Heart right ventricle (tissue), 16 donors: ENCODE data around the gene TRIM63. TPM values are rescaled to one million over a fixed set of nuclear protein-coding genes. Genes with fewer than 3 reads are reported as not detected.

Experiments used
- ATAC-seq, 8 donors: fragments of 200-7000 bp; cut with Tn5 transposase; one replicate each; pipeline ENCODE4 v1.9.1; 2020; ENCODE audit warnings: mild to moderate bottlenecking in 8 of 8, moderate library complexity in 8 of 8, moderate number of reproducible peaks in 1 of 8
- DNase-seq, 2 donors: peaks; one replicate each; pipeline ENCODE4 v3.0.0-alpha.2; 2020
- H3K27ac ChIP-seq, 10 donors: fragments of 200-600 bp; sonication (generic) in 2 of 10; one replicate each; pipeline versions ENCODE4 v1.5.0 to v1.8.0; 2020 to 2022; ENCODE audit warnings: mild to moderate bottlenecking in 3 of 10
- H3K27me3 ChIP-seq, 7 donors: fragments of 200-600 bp; one replicate each; pipeline ENCODE4 v1.8.0; 2021 to 2022; ENCODE audit warnings: mild to moderate bottlenecking in 2 of 7
- H3K36me3 ChIP-seq, 9 donors: fragments of 200-600 bp; sonication (generic) in 1 of 9; one replicate each; pipeline versions ENCODE4 v1.5.0 to v1.8.0; 2020 to 2022; ENCODE audit warnings: mild to moderate bottlenecking in 2 of 9
- H3K4me1 ChIP-seq, 9 donors: fragments of 200-600 bp; sonication (generic) in 1 of 9; one replicate each; pipeline versions ENCODE4 v1.5.0 to v1.8.0; 2020 to 2022; ENCODE audit warnings: mild to moderate bottlenecking in 4 of 9
- H3K4me3 ChIP-seq, 10 donors: fragments of 200-600 bp; sonication (generic) in 2 of 10; one replicate each; pipeline versions ENCODE4 v1.5.0 to v1.8.0; 2020 to 2022; ENCODE audit warnings: mild to moderate bottlenecking in 7 of 10, moderate library complexity in 2 of 10
- H3K9me3 ChIP-seq, 11 donors: fragments of 200-600 bp in 10 of 11; sonication (generic) in 2 of 11; one replicate each; pipeline versions ENCODE4 v1.5.0 to v1.8.0; 2013 to 2022; ENCODE audit warnings: mild to moderate bottlenecking in 2 of 11, control low read depth in 1 of 11, moderate library complexity in 1 of 11
- CTCF ChIP-seq, 9 donors: fragments of 200-600 bp; sonication (generic) in 2 of 9; IDR thresholded peaks; one replicate each; pipeline versions ENCODE4 v1.5.0 to v1.8.0; 2021 to 2022; ENCODE audit warnings: antibody characterized with exemption in 9 of 9, mild to moderate bottlenecking in 5 of 9, moderate library complexity in 1 of 9
- WGBS, 2 donors: extraction: QIAGEN DNeasy Blood & Tissue Kit; methylation state at CpG; one replicate each; pipeline ENCODE4 v1.1.7; 2013; ENCODE audit warnings: inconsistent platforms in 1 of 2; 5-methylcytosine and 5-hydroxymethylcytosine counted together
- intact Hi-C, 10 donors: fragments of 100-400 bp; cut with DNase I; formaldehyde crosslinking; loops; one replicate each; pipeline versions ENCODE4 v1.11.1 to v1.14.2; 2022
- polyA plus RNA-seq, 2 donors: library from polyadenylated mRNA; stranded (reverse); fragments of 200-250 nt; gene quantifications; one replicate each; pipeline ENCODE4 v1.2.3, GENCODE V29; 2013
- total RNA-seq, 10 donors: library from RNA; stranded (reverse); fragmentation: NEBNext Ultra II Directional in 3 of 10; extraction: Animal tissue kit (Norgen Biotek cat#: 25700) in 3 of 10; gene quantifications; one replicate each; pipeline versions ENCODE4 v1.2.1 to v1.2.4, GENCODE V29; 2021 to 2023
- donor health status: Arrhythmogenic right ventricular cardiomyopathy.
- donor health status: ischemic (EF 13 %, LVEDD 7.1; RV severe dilation, severe dysfunction).
- donor health status: healthy with polysubstance abuse.
- donor health status: DM: no; HTN: yes; CAD: no.
- donor health status: DM: no; HTN: no; CAD: no.
- donor health status: ischemic (EF 25% LVEDD 6.9; RV normal size, moderate dysfunction).
- donor health status: ischemic (EF 25% LVEDD 5.7; RV mildly dilated, moderate dysfunction).
- donor health status: healthy.
- donor health status: DM: yes; HTN: yes; CAD: no.
- donor health status: Ischemic cardiomyopathy.
- donor health status: ischemic (EF 35%, LVEDD 5.7; RV mildly dilated, moderate dysfunction).
- donor health status: nonischemic (EF 11% LVEDD 7.7; RV severe dilation, severe dysfunction).
- donor health status: DM: yes; HTN: yes; CAD: no.
- donor health status: PGD.
- donor health status: ischemic (EF 29% LVEDD 5.4; RV normal size, mild dysfunction).
- donor health status: nonischemic (EF 23%, LVEDD 6.1; RV moderate dilation, normal function).

Gene TRIM63
- total and polyA plus RNA-seq, 12 donors, result 191 to 415 (median 222) TPM

- Histone ChIP-seq H3K27me3 (peaks cover 0 to 20% (median 10%) of the 10 kb centered on the region in 7 donors), H3K4me1 (peaks cover 0 to 23% (median 12%) of the 10 kb centered on the region in 9 donors), H3K36me3 (peaks cover 0 to 6% (median 0%) of the 10 kb centered on the region in 9 donors), H3K9me3 (no peaks in the 10 kb centered on the region), H3K4me3 (no peak overlapping the region), H3K27ac (no peak overlapping the region)
- 89 to 94% methylated on average over 6 of the region's 6 CpGs for WGBS, 2 donors
- intact Hi-C loops, result no loop called here
- DNase-seq, result no peak
- no peak for ATAC-seq
- no peak for TF ChIP-seq CTCF (IDR thresholded peaks at IDR 0.05)
These were observed 3.5 kb upstream of the TRIM63 start for GRCh38 chr1:26070963-26071342.

- H3K27me3 ChIP-seq, result peaks cover 0 to 20% (median 10%) of the 10 kb centered on the region in 7 donors
- H3K4me1 ChIP-seq, result peaks cover 0 to 20% (median 7%) of the 10 kb centered on the region in 9 donors
- no peaks in the 10 kb centered on the region for H3K9me3 ChIP-seq
- H3K4me3 ChIP-seq, result no peak overlapping the region
- no peak overlapping the region for H3K27ac ChIP-seq
- no peak for TF ChIP-seq CTCF (IDR thresholded peaks at IDR 0.05)
- 90 to 92% methylated on average over 4 of the region's 4 CpGs for WGBS, 2 donors
- peaks cover 0 to 11% (median 0%) of the 10 kb centered on the region in 9 donors for H3K36me3 ChIP-seq
- DNase-seq, result no peak
- intact Hi-C loops, result no loop called here
- no peak for ATAC-seq
These were observed 3.0 kb upstream of the TRIM63 start for GRCh38 chr1:26070296-26070962.

GRCh38 chr1:26069941-26070295 lies 2.5 kb upstream of the TRIM63 start:
- Histone ChIP-seq H3K27ac (no peak overlapping the region), H3K4me3 (no peak overlapping the region)

GRCh38 chr1:26066857-26067256 lies 573 bp downstream of the TRIM63 start:
- Histone ChIP-seq H3K36me3 (peaks cover 0 to 40% (median 0%) of the 10 kb centered on the region in 9 donors), H3K27ac (peak overlapping the region; percentile 81 to 99 (median 90))
- ATAC-seq, result peak; percentile 83 to 92 (median 90)

More at GRCh38 chr1:26069941-26070295, 2.5 kb upstream of the TRIM63 start:
- no peak for DNase-seq
- peaks cover 0 to 20% (median 10%) of the 10 kb centered on the region in 7 donors for H3K27me3 ChIP-seq
- no peaks in the 10 kb centered on the region for H3K9me3 ChIP-seq
- WGBS, 2 donors, result 83 to 87% methylated on average over 1 of the region's 1 CpG
- no peak for TF ChIP-seq CTCF (IDR thresholded peaks at IDR 0.05)
- intact Hi-C loops, result no loop called here
- H3K36me3 ChIP-seq, result peaks cover 0 to 14% (median 0%) of the 10 kb centered on the region in 9 donors
- no peak for ATAC-seq
- peaks cover 0 to 14% (median 4%) of the 10 kb centered on the region in 9 donors for H3K4me1 ChIP-seq

More at GRCh38 chr1:26066857-26067256, 573 bp downstream of the TRIM63 start:
- TF ChIP-seq CTCF (IDR thresholded peaks at IDR 0.05), result no peak
- Histone ChIP-seq H3K4me1 (peaks cover 0 to 10% (median 3%) of the 10 kb centered on the region in 9 donors), H3K9me3 (no peaks in the 10 kb centered on the region), H3K4me3 (peak overlapping the region; percentile 48 to 69 (median 60)), H3K27me3 (peaks cover 0 to 20% (median 6%) of the 10 kb centered on the region in 7 donors)
- intact Hi-C loops, result loop anchor here in 4 of 10 donors (1.0 to 2.0 kb wide), 3 partner anchors 16 to 28 kb away; no protein-coding TSS in a partner anchor
- WGBS, 2 donors, result 16 to 31% methylated on average over 4 of the region's 4 CpGs
- peak; percentile 76 to 84 for DNase-seq
